ENCODE results near the gene ELL. TPM values are rescaled to one million over a fixed set of nuclear protein-coding genes. Genes with fewer than 3 reads are reported as not detected.
A peak's percentile ranks its signal among the peaks of the same experiment; 100 is the strongest.

ELL gene
- total RNA-seq, 1 experiment from 2014 or later = 17.3 TPM

- CTCF ChIA-PET = interaction anchor here (0.6 to 2.6 kb wide), 3 partner anchors 17 to 37 kb away, joined by 4 to 12 read pairs (median 9); no protein-coding TSS in a partner anchor
- no peak overlapping the region for H3K4me3 Mint-ChIP-seq
- POLR2A ChIA-PET = no interaction called here
- H3K9me3 Mint-ChIP-seq = no peaks in the 10 kb centered on the region
- peak overlapping the region; percentile 66; the same call in 1 of the 2 replicates for H3K27ac Mint-ChIP-seq
- H3K36me3 Mint-ChIP-seq = no peaks in the 10 kb centered on the region
- TF ChIP-seq OVOL2 (CRISPR knock-in tag; IDR thresholded peaks at IDR 0.05; ENCODE audit: borderline replicate concordance) (no peak), SOX15 (CRISPR knock-in tag; IDR thresholded peaks at IDR 0.05) (no peak), AR (CRISPR knock-in tag; IDR thresholded peaks at IDR 0.05) (no peak), ZNF232 (CRISPR knock-in tag; IDR thresholded peaks at IDR 0.05) (no peak), NFYB (CRISPR knock-in tag; conservative IDR thresholded peaks at IDR 0.05; ENCODE audit: low read depth) (no peak), JAZF1 (CRISPR knock-in tag; IDR thresholded peaks at IDR 0.05) (no peak), ZNF423 (CRISPR knock-in tag; IDR thresholded peaks at IDR 0.05) (no peak), NR3C1 (CRISPR knock-in tag; conservative IDR thresholded peaks at IDR 0.05; ENCODE audit: low read depth) (no peak), ZNF138 (CRISPR knock-in tag; conservative IDR thresholded peaks at IDR 0.05) (no peak), GABPB1 (CRISPR knock-in tag; IDR thresholded peaks at IDR 0.05) (no peak), ZNF317 (CRISPR knock-in tag; IDR thresholded peaks at IDR 0.05; ENCODE audit: borderline replicate concordance, low read depth) (no peak), NR1H2 (CRISPR knock-in tag; IDR thresholded peaks at IDR 0.05) (no peak), ZNF263 (CRISPR knock-in tag; IDR thresholded peaks at IDR 0.05; ENCODE audit: low read depth) (no peak), FOXP1 (CRISPR knock-in tag; IDR thresholded peaks at IDR 0.05; ENCODE audit: borderline replicate concordance) (no peak)
- no peak for DNase-seq (ENCODE audit: low spot score)
- peaks cover 9% of the 10 kb centered on the region for H3K4me1 Mint-ChIP-seq
- no peaks in the 10 kb centered on the region for H3K27me3 Mint-ChIP-seq (ENCODE audit: low read depth)
- no peak for ATAC-seq
Observed at GRCh38 chr19:18502246-18502637, 19.6 kb downstream of the ELL start.

GRCh38 chr19:18501832-18502231 is 20.0 kb downstream of the ELL start:
- Mint-ChIP-seq H3K27me3 (ENCODE audit: low read depth) (no peaks in the 10 kb centered on the region), H3K27ac (no peak overlapping the region), H3K9me3 (no peaks in the 10 kb centered on the region), H3K4me3 (no peak overlapping the region), H3K4me1 (peaks cover 9% of the 10 kb centered on the region), H3K36me3 (no peaks in the 10 kb centered on the region)
- no peak for DNase-seq (ENCODE audit: low spot score)
- ChIA-PET POLR2A (no interaction called here), CTCF (interaction anchor here (2.3 to 2.6 kb wide), 2 partner anchors 17 to 19 kb away, joined by 9 to 12 read pairs; no protein-coding TSS in a partner anchor)
- no peak for ATAC-seq
- no peak for TF ChIP-seq HMGXB4 (CRISPR knock-in tag; IDR thresholded peaks at IDR 0.05)
- TF ChIP-seq FOXP1 (CRISPR knock-in tag; IDR thresholded peaks at IDR 0.05; ENCODE audit: borderline replicate concordance) = no peak
- TF ChIP-seq CBFB (CRISPR knock-in tag; IDR thresholded peaks at IDR 0.05; ENCODE audit: low read depth) = no peak
- TF ChIP-seq SMAD4 (CRISPR knock-in tag; IDR thresholded peaks at IDR 0.05) = no peak
- TF ChIP-seq MAX (CRISPR knock-in tag; IDR thresholded peaks at IDR 0.05) = no peak
- no peak for TF ChIP-seq PREB (CRISPR knock-in tag; IDR thresholded peaks at IDR 0.05; ENCODE audit: borderline replicate concordance)
- no peak for TF ChIP-seq PRRX2 (CRISPR knock-in tag; IDR thresholded peaks at IDR 0.05)
- TF ChIP-seq RELA (CRISPR knock-in tag; IDR thresholded peaks at IDR 0.05; ENCODE audit: borderline replicate concordance) = no peak
- TF ChIP-seq AR (CRISPR knock-in tag; IDR thresholded peaks at IDR 0.05) = no peak
- no peak for TF ChIP-seq ZNF416 (CRISPR knock-in tag; IDR thresholded peaks at IDR 0.05)
- TF ChIP-seq ZNF317 (CRISPR knock-in tag; IDR thresholded peaks at IDR 0.05; ENCODE audit: borderline replicate concordance, low read depth) = no peak
- TF ChIP-seq TP53 (CRISPR knock-in tag; IDR thresholded peaks at IDR 0.05) = no peak
- TF ChIP-seq IRF2 (CRISPR knock-in tag; IDR thresholded peaks at IDR 0.05; ENCODE audit: borderline replicate concordance, low read depth) = no peak
- TF ChIP-seq OVOL2 (CRISPR knock-in tag; IDR thresholded peaks at IDR 0.05; ENCODE audit: borderline replicate concordance) = no peak
- no peak for TF ChIP-seq MYBL2 (CRISPR knock-in tag; IDR thresholded peaks at IDR 0.05)
- no peak for TF ChIP-seq CTCF (IDR thresholded peaks at IDR 0.05)
